Midbrain (tissue), 1 donor: ENCODE data around the gene ITFG1.
"Not testable (repeated sequence)": the region's sequence is repeated elsewhere in the genome, so short reads cannot be mapped to it uniquely, and the experiment has no call there.

ENCODE experiments used
- DNase-seq: peaks from one replicate; lab custom pipeline; 2025; lab: John Stamatoyannopoulos, UW

The ITFG1 gene

DNA sequence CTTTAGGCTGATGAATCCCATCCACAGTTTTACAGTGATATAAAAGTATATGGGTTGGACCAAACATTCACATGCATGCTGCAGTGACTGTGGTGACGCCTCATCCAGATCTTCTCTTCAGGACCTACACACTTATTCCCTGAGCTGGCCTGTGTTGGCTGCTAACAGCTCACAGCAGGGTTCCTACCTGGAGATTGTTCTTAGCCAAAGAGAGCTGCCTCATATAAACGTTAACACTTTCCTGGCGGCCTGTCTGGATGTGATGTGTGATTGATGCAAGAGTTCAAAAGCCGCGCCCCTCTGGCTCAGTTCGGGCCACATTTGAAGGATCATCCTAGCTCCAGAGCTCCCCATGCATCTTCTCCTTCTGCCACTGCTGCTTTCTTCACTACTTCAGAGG is 224.1 kb downstream of the ITFG1 start:
- DNase-seq = no peak

DNA sequence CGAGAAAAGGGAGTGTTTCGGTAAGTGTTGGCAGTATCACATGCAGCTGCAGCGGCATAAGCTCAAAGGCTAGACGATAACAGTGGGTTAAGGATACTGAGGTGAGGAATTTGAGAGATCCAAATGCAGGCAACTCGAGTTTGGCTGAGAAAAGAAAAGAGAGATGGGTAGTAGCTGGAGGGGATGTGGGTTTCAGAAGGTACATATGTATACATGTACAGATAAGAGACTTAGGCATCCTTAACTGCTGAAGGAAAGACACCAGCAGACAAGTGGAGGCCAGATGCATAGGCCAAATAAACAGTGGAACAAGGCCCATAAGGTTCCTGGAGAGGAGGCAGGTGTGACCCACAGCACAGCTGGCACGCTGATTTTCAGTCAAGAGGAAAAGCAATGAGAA is 230.6 kb downstream of the ITFG1 start:
- DNase-seq = no peak

DNA sequence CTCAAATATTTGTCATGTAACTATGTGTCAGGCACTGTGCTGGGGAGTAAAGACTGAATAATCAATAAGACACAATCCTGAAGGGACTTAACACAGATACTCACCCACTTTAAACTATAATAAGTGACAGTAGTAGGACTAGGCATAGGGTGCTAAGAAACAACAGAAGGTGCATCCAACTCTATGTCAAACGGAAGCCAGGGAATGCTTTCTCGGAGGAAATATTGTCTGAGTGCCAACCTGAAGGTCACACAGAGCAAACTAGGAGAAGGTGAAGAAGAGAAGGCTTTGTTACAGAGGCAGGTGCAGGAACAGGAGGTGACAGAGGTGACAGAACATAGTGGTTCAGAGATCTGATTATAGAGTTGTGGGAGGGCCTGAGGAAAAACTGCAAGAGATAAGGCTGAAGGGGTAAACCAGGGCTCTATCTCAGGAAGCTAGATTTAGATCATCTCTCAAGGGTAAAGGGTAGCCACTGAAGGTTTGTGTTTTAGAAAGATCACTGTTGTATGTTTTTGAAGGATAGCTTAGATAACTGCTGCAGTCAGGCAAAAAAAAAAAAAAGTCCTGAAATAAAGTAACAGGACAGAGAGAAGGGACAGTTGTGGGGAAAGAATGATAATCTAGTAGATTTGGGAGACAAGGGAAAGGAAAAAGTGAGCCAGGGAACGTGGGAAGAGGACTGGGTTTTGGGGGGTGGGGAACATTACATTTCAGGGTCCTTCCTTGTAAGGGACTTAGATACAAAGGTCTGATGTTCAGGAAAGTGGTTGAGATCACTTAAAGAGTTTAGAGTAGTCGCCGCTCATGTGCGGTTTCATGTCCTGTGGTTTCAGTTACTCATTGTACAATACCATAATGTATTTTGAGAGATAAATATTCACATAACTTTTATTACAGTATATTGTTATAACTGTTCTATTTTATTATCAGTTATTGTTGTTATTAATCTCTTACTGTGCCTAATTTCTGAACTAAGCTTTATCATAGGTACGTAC is 231.5 kb downstream of the ITFG1 start:
- DNase-seq = no peak

DNA sequence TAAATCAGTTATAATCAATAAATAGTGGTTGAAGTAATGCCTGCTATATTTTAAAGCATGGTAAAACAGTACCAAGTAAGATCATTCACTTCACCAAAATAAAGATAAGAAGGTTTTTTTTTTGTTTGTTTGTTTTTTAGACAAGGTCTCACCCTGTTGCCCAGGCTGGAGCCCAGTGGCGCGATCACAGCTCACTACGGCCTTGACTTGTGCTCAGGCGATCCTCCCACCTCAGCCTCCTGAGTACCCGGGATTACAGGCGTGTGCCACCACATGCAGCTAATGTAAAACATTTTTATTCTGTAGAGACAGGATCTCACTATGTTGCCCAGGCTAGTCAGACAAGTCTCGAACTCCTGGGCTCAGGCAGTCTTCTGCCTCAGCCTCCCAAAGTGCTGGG is 232.6 kb downstream of the ITFG1 start:
- no peak for DNase-seq

DNA sequence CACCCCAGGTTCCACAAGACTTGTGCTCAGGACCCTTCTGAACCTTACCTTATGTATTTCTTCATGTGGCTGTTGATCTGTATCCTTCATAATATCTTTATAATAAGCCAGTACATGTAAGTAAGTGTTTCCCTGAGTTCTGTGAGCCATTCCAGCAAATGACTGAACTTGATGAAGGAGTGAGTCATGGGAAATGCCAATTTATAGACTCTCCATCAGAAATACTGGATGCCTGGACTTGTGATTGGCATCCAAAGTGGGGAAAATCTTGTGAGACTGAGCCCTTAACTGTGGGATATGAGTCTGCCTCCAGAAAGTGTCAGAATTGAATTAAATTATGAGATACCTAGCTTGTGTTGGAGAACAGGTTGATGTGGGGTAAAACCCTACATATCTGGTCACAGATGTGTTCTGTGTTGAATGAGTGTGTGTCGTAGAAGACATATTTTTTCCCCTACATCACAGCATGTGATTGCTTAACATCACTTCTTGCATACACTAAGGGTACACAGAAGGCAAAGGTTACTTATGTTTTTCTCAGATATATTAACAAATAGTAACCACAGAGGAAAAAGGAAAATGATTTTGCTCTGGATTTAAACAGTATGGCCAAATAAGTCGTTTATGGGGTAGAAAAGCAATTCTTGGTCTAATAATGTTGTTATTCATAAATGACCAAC is 247.0 kb downstream of the ITFG1 start:
- no peak for DNase-seq

DNA sequence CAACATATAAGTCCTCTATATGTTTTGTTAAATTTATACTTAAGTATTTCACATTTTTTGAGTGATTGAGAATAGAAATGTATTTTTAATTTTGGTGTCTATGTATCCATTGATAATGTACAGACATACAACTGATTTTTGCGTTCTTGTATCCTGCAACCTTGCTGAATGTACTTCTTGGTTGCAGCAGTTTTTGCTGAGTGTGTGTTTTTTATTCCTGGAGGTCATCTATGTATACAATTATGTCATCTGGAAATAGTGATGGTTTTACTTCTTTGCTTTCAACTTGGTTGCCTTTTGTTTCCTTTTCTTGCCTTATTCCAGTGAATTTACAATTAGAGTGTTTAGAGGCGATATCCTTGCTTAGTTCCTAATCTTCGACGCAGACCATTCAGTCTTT is 249.6 kb downstream of the ITFG1 start:
- DNase-seq = no peak

DNA sequence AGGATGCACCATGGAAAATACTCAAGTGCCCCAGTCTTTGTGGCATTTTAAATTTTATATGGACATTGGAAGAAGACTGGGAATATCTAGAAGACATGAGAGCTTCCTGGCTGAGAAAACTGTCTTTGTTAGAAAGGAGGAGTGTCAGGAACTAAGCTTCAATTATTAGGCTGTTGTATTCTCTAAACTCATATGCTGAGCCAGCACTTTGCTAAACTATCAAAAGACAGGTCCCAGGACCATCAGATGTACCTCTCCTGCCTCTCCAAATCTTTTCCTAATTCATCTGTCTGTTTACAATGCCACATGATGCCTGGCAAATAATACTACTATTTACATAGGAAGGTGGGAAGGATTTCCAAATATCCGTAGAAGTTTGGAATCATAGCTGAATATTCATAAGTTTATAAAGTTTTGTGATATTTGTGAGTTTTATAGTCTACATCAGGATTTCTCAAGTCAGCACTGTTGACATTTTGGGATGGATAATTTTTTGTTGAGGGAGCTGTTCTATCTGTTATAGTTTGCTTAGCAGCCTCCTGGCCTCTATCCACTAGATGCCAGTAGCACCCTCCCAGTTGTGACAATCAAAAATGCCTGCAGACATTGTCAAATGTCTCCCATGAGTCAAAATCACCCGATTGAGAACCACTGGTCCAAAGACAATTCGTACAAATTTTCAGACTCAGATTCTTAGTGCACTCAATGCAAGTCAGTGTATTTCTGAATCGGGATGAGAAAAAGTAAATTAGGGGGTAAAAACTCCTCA is 255.9 kb downstream of the ITFG1 start:
- DNase-seq = peak; percentile 43

DNA sequence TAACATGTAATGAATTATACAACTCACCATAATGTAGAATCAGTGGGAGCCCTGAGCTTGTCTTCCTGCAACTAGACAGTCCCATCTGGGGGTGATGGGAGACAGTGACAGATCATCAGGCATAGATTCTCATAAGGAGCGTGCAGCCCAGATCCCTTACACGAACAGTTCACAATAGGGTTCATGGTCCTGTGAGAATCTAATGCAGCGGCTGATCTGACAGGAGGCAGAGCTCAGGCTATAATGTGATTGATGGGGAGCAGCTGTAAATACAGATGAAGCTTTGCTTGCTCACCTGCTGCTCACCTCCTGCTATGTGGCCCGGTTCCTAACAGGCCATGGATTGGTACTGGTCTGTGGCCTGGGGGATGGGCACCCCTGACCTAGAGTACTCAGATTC is 257.4 kb downstream of the ITFG1 start:
- DNase-seq = not testable (repeated sequence)

DNA sequence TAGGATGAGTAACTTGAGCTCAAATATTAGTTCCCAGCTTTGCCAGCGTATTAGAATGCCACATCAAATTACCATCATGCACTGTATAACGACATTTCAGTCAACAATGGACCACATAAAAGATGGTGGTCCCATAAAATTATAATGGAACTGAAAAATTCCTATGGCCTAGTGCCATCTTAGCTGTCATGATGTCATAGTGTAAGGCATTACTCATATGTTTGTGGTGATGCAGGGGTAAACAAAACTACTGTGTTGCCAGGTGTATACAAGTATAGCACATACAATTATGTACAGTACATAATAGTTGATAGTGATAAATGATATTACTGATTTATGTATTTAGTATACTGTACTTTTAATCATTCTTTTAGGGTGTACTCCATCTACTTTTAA is 262.7 kb downstream of the ITFG1 start:
- no peak for DNase-seq

DNA sequence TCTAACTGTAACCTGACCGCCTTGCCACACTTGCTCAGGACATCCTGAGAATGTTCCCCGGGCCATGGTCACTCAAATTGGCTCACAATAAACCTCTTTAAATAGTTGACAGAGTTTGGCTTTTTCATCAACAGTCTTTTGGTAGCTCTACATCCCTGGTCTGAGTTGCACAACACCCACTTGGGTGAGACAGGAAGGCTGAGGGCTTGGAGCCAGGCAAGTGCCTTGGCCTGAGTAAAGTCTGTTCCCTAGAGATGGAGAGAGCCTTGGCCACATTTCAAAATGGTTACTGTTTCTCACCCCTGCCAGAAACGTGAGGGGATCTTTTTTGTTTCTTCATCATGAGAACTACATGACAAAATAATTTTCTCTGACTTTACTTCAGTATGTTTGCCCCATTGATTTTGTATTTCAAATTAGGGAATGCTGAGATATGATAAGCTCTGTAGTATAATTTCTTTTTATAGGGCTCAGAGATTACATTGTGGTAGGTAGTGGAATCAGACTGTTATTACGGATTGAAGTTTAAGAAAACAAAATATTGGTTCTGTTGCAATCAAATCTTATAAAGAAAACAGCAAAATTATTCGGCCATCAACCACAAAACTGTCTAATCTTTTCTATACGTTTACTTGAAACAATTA is 263.2 kb downstream of the ITFG1 start:
- no peak for DNase-seq

DNA sequence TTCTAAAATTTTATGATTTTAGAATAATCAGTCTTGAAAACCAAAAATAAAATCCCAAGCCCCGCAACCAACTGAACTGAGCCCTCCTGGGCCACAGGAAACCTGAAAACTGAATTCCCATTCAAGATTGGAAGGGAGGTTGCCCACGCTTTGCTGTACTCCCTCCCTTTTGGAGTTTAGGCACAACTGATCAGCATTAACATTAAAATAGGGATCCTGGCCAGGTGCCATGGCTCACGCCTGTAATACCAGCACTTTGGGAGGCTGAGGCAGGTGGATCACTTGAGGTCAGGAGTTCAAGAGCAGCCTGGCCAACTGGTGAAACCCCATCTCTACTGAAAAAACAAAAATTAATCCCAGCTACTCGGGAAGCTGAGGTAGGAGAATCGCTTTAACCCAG is 264.4 kb downstream of the ITFG1 start:
- no peak for DNase-seq

DNA sequence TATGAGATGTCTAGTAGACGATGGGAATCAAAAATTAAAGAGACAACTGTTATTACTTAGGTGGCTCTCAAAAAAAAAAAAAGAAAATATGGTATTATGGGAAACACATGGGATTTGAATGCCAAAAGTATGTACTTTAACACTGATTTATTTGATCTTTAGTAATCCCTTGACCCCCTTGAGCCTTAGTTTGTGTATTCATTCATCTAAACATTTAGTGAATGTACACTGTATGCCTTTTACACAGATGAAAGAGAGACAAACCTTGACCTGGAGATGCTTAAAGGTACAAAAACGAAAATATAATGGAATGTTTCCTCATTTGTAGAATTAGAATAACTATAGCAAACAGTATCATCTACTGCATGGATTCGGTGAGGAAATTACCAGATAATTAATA is 278.5 kb downstream of the ITFG1 start:
- DNase-seq = no peak

DNA sequence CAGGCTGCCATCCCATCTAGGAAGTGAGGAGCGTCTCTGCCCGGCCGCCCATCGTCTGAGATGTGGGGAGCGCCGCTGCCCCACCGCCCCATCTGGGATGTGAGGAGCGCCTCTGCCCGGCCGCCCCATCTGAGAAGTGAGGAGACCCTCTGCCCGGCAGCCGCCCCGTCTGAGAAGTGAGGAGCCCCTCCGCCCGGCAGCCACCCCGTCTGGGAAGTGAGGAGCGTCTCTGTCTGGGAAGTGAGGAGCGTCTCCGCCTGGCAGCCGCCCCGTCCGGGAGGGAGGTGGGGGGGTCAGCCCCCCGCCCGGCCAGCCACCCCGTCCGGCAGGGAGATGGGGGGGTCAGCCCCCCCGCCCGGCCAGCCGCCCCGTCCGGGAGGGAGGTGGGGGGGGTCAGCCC is 279.8 kb downstream of the ITFG1 start:
- not testable (repeated sequence) for DNase-seq

DNA sequence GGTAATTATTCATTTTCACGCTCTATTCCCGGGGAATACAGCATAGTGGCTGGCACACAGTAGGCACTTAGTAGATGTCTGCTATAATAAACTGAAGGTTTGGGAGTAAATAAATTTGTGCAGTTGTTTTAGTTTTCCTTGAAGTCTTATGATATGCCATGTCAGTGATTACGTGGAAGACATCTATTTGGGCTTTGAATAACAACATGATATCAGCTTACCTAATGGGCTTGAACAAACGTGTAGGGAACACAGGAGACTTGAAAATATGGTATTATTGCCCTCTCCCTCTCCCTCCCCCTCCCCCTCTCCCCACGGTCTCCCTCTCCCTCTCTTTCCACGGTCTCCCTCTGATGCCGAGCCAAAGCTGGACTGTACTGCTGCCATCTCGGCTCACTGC is 280.8 kb downstream of the ITFG1 start:
- no peak for DNase-seq

DNA sequence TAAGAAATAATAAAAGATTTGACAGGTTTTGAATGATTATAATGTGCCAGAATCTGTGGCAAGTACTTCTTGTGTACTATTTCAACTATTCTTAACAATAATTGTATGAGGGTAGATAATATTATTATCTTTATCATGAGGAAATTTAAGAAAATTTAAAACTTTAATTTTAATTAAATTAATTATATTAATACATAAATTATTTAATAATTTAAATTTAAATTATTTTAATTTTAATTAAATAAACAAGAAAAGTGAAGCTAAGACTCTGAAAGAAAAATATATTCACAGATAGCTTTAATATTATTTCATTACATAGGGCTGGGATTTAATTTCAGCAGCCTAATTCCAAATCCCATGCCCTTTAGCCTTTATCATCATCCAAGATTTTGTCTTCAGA is 285.7 kb downstream of the ITFG1 start:
- no peak for DNase-seq

DNA sequence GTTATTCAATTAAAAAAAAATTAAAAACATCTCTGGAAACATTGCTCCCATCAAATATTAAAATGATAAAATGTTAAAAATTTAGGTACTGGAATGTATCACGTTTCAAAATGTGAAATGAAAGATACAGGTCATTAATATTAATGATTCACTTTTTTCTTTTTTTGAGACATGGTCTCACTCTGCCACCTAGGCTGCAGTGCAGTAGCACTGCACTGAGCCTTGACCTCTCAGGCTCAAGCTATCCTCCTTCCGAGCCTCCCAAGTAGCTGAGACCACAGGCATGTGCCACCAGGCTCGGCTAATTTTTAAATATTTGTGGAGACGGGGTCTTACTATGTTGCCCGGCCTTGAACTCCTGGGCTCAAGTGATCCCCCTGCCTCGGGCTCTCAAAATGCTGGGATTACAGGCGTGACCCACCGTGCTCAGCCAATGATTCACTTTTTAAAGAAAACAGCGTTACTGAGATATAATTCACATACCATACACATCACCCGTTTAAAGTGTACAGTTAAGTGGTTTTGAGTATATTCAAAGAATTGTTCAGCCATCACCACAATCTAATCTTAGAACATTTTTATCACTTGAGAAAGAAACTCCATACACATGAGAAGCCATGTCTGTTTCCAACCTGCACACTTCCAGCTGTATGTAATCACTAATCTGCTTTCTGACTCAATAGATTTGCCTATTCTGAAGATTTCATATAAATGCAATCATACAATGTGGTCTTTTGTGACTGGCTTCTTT is 298.0 kb downstream of the ITFG1 start:
- DNase-seq = no peak

DNA sequence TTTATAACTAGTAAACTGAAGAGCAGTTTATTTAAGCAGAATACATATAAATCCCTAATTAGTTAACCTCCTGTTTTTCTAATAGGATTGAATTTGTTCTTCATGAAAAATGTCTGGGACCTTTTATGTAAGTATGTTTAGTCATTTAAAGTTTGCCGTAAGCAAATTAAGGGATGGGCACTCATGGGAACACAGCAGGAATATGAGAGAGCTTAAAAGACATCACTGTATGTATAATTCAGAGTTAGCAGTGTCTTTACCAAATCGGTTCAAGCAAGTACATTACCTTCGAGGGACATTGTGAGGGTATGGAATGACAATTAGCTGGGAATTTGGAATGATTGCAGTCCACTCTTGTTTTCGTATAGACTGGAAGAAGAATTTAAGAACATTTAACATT is 299.4 kb downstream of the ITFG1 start:
- no peak for DNase-seq

DNA sequence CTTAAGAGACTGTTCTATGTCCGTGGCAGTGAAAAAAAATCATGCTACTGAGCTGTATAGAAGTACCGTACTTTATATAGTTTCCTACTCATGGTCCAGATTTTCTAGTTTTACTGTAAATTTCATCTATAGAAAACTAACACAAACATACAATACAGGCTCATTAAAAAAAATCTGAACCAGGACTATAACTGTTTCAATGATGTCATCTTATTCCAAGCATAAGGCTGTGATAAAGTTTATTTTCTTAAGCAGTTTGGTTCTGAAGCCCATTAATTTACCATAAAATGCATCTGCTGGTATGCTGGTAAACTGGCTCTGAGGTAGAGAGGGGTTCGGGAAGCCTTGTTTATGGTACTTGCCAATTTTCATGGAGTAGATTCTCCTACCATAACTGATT is 300.4 kb downstream of the ITFG1 start:
- DNase-seq = no peak

DNA sequence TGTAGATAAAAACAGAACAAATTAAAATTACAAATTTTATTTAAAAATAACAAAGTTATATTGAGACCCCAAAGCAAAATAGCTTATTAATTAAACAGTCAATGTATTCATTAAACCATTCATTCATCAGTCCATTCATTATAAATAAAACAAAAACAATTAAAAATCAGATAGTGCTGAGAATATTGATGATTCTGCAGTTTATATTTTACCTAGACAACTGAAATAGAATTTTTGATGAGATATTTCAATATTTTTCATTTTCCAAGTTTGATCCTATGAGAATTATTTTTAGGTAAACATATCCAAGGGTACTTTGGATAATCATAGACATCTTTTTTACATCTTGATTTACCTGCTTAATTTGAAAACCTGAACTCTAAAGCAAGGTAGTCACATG is 301.9 kb downstream of the ITFG1 start:
- DNase-seq = no peak

DNA sequence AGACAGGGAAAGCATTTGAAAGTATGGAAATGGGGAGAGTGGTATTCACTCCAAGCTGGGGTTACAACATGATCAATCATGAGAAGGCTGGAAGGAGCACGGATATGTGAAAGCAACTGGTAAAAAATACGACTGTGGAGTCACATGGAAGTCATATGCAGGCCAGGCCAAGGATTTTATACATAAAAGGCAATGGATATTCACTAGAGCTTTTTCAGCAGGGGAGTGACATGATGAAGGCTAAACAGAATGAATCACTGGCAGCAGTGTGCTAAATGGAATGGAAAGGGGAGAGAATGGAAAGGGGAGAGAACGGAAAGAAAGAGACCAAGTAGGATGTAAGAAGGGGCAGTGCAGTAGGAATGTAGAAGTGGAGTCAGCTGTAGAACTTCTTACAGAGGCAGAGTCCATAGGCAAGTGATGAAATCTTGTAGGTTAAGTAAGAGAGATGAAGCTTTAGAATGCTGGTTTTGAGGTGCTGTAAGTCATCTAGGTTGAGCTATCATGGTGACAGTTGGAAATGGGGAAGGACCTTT is 304.1 kb downstream of the ITFG1 start:
- DNase-seq = no peak

DNA sequence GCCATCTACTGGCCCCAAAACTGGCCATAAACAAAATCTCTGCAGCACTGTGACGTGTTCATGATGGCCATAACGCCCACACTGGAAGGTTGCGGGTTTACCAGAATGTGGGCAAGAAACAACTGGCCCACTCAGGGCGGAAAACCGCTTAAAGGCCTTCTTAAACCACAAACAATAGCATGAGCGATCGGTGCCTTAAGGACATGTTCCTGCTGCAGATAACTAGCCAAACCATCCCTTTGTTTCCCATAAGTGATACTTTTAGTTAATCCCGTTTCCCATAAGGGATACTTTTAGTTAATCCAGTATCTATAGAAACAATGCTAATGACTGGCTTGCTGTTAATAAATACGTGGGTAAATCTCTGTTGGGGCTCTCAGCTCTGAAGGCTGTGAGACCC is 308.4 kb downstream of the ITFG1 start:
- DNase-seq = not testable (repeated sequence)
